Measurements from ENCODE around the gene RAD51.

RAD51 gene

GRCh38 chr15:40749151-40749630 lies 54.2 kb downstream of the RAD51 start:
- no peak overlapping the region for H3K27ac ChIP-seq (ENCODE audit: low read depth, low read length, poor library complexity, severe bottlenecking)
- no peaks in the 10 kb centered on the region for H3K9me2 ChIP-seq (ENCODE audit: low read depth, low read length)
- TF ChIP-seq CTCF (IDR thresholded peaks at IDR 0.05; ENCODE audit: low read length), result no peak
- H3K4me3 ChIP-seq (ENCODE audit: low read depth, low read length, poor library complexity, severe bottlenecking), result no peak overlapping the region
- no peaks in the 10 kb centered on the region for H3F3A ChIP-seq (ENCODE audit: insufficient read depth, low read length)
- H3K9me3 ChIP-seq (ENCODE audit: low read length), result no peaks in the 10 kb centered on the region
- H3K4me2 ChIP-seq (ENCODE audit: low read length), result no peak overlapping the region
- H3K79me2 ChIP-seq (ENCODE audit: insufficient read depth, low read length), result peaks cover 19% of the 10 kb centered on the region
- peaks cover 19% of the 10 kb centered on the region for H3K4me1 ChIP-seq (ENCODE audit: insufficient read depth, low read length, severe bottlenecking)
- H3K36me3 ChIP-seq (ENCODE audit: insufficient read depth, low read length), result peaks cover 70% of the 10 kb centered on the region
- H3K9ac ChIP-seq (ENCODE audit: low read length), result no peak overlapping the region
- H3K27me3 ChIP-seq (ENCODE audit: insufficient read depth, low read length), result no peaks in the 10 kb centered on the region
- H2AFZ ChIP-seq (ENCODE audit: low read length), result no peak overlapping the region
- H4K20me1 ChIP-seq (ENCODE audit: insufficient read depth, low read length), result no peaks in the 10 kb centered on the region

- H3K27me3 ChIP-seq (ENCODE audit: insufficient read depth, low read length), result no peaks in the 10 kb centered on the region
- H3K9me3 ChIP-seq (ENCODE audit: low read length), result no peaks in the 10 kb centered on the region
- no peaks in the 10 kb centered on the region for H3K9me2 ChIP-seq (ENCODE audit: low read depth, low read length)
- no peaks in the 10 kb centered on the region for H3F3A ChIP-seq (ENCODE audit: insufficient read depth, low read length)
- H3K4me3 ChIP-seq (ENCODE audit: low read depth, low read length, poor library complexity, severe bottlenecking), result no peak overlapping the region
- TF ChIP-seq EZH2 (IDR thresholded peaks at IDR 0.05; ENCODE audit: borderline replicate concordance, low read length) (no peak), CTCF (IDR thresholded peaks at IDR 0.05; ENCODE audit: low read length) (no peak)
- H3K4me1 ChIP-seq (ENCODE audit: insufficient read depth, low read length, severe bottlenecking), result peaks cover 28% of the 10 kb centered on the region
- no peaks in the 10 kb centered on the region for H4K20me1 ChIP-seq (ENCODE audit: insufficient read depth, low read length)
- no peak overlapping the region for H3K9ac ChIP-seq (ENCODE audit: low read length)
- no peak overlapping the region for H2AFZ ChIP-seq (ENCODE audit: low read length)
- H3K36me3 ChIP-seq (ENCODE audit: insufficient read depth, low read length), result peaks cover 56% of the 10 kb centered on the region
- no peak overlapping the region for H3K27ac ChIP-seq (ENCODE audit: low read depth, low read length, poor library complexity, severe bottlenecking)
- peaks cover 22% of the 10 kb centered on the region for H3K79me2 ChIP-seq (ENCODE audit: insufficient read depth, low read length)
- no peak overlapping the region for H3K4me2 ChIP-seq (ENCODE audit: low read length)
Observed at GRCh38 chr15:40750885-40751284, 55.9 kb downstream of the RAD51 start.

- peaks cover 54% of the 10 kb centered on the region for H3K36me3 ChIP-seq (ENCODE audit: insufficient read depth, low read length)
- H3K9me2 ChIP-seq (ENCODE audit: low read depth, low read length), result no peaks in the 10 kb centered on the region
- no peak overlapping the region for H3K9ac ChIP-seq (ENCODE audit: low read length)
- H3K4me3 ChIP-seq (ENCODE audit: low read depth, low read length, poor library complexity, severe bottlenecking), result no peak overlapping the region
- H3K4me2 ChIP-seq (ENCODE audit: low read length), result no peak overlapping the region
- no peaks in the 10 kb centered on the region; the same call in 1 of the 2 replicates for H3F3A ChIP-seq (ENCODE audit: insufficient read depth, low read length)
- TF ChIP-seq CTCF (IDR thresholded peaks at IDR 0.05; ENCODE audit: low read length) (no peak), EZH2 (IDR thresholded peaks at IDR 0.05; ENCODE audit: borderline replicate concordance, low read length) (no peak)
- H3K79me2 ChIP-seq (ENCODE audit: insufficient read depth, low read length), result peaks cover 22% of the 10 kb centered on the region
- H4K20me1 ChIP-seq (ENCODE audit: insufficient read depth, low read length), result no peaks in the 10 kb centered on the region
- H3K4me1 ChIP-seq (ENCODE audit: insufficient read depth, low read length, severe bottlenecking), result peaks cover 35% of the 10 kb centered on the region
- H3K27ac ChIP-seq (ENCODE audit: low read depth, low read length, poor library complexity, severe bottlenecking), result no peak overlapping the region
- H3K9me3 ChIP-seq (ENCODE audit: low read length), result no peaks in the 10 kb centered on the region
- no peak overlapping the region for H2AFZ ChIP-seq (ENCODE audit: low read length)
- H3K27me3 ChIP-seq (ENCODE audit: insufficient read depth, low read length), result no peaks in the 10 kb centered on the region
Observed at GRCh38 chr15:40751745-40752144, 56.8 kb downstream of the RAD51 start.
